ENCODE results near the gene HEG1. TPM values are rescaled to one million over a fixed set of nuclear protein-coding genes. Genes with fewer than 3 reads are reported as not detected.

HEG1 gene
- total and polyA plus RNA-seq, 7 donors, result 0.92 to 61.6 (median 24.5) TPM

DNA sequence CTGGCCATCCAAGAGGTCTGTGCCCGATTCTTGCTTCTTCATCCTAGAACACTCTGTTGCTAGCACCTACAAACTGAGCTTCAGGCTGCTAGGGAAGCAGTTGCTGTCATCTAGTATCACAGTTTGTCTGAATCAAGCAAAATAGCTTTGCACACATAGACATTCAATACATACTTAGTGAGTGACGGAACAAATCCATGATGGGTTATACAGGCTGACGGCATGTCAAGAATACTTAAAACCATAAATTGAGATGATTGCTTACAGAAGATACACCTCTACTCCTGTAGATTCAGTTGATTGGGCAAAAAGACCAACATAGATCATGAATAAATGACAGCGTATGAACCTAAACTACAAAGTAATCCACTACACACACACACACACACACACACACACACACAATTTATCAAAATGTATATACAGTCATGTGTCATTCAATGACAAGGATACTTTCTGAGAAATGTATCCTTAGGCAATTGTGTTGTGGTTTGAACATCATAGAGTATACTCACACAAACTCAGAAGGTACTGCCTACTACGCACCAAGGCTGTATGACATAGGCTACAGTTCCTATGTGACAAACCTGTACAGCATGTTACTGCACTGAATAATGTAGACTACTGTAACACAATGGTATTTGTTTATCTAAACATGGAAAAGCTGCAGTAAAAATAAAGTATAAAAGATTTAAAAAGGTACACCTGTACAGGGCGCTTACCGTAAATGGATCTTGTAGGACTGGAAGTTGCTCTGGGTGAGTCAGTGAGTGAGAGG lies 14.4 kb upstream of the HEG1 start:
- Histone ChIP-seq H3K27me3 (no peaks in the 10 kb centered on the region), H3K4me1 (peaks cover 0 to 4% (median 0%) of the 10 kb centered on the region in 4 donors), H3K9me3 (no peaks in the 10 kb centered on the region), H3K27ac (no peak overlapping the region), H3K4me3 (no peak overlapping the region), H3K36me3 (no peaks in the 10 kb centered on the region)
- DNase-seq, result no peak
- TF ChIP-seq, protein P1, sequence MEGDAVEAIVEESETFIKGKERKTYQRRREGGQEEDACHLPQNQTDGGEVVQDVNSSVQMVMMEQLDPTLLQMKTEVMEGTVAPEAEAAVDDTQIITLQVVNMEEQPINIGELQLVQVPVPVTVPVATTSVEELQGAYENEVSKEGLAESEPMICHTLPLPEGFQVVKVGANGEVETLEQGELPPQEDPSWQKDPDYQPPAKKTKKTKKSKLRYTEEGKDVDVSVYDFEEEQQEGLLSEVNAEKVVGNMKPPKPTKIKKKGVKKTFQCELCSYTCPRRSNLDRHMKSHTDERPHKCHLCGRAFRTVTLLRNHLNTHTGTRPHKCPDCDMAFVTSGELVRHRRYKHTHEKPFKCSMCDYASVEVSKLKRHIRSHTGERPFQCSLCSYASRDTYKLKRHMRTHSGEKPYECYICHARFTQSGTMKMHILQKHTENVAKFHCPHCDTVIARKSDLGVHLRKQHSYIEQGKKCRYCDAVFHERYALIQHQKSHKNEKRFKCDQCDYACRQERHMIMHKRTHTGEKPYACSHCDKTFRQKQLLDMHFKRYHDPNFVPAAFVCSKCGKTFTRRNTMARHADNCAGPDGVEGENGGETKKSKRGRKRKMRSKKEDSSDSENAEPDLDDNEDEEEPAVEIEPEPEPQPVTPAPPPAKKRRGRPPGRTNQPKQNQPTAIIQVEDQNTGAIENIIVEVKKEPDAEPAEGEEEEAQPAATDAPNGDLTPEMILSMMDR (IDR thresholded peaks at IDR 0.05), result no peak
- TF ChIP-seq POLR2AphosphoS5 (IDR thresholded peaks at IDR 0.05) (no peak), POLR2A (IDR thresholded peaks at IDR 0.05) (no peak), EP300 (IDR thresholded peaks at IDR 0.05) (no peak)
- intact Hi-C loops (cut with DNase I), result loop anchor here (10.0 kb wide), 1 partner anchor 145 kb away; no protein-coding TSS in a partner anchor
- 94 to 97% methylated on average over 7 of the region's 7 CpGs for WGBS, 2 donors

DNA sequence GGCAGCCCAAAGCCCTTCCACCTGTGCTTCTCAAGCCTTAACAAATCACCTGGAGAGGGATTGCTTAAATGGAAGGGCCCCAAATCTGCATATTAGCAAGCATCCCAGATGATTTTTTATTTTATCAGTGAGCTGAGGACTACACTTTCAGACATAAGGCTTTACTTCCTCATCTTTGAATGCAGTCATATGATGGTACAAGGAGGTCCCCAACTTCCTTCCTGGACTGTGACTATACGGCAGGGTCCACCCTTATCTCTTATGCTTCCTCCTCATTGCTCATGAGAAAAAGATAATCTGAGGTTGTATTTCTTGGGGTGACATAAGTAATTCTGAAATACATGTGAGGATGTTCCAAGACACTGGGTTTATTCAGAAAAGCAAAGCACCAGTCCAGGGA lies 13.7 kb upstream of the HEG1 start:
- no peaks in the 10 kb centered on the region for H3K36me3 ChIP-seq
- H3K27ac ChIP-seq, result no peak overlapping the region
- DNase-seq, result no peak
- no peaks in the 10 kb centered on the region for H3K27me3 ChIP-seq
- intact Hi-C loops (cut with DNase I), result loop anchor here (10.0 kb wide), 1 partner anchor 145 kb away; no protein-coding TSS in a partner anchor
- H3K4me3 ChIP-seq, result no peak overlapping the region
- TF ChIP-seq POLR2AphosphoS5 (IDR thresholded peaks at IDR 0.05), result no peak
- no peak for TF ChIP-seq POLR2A (IDR thresholded peaks at IDR 0.05)
- H3K4me1 ChIP-seq, result peaks cover 0 to 4% (median 0%) of the 10 kb centered on the region in 4 donors
- WGBS, 2 donors, result 35 to 39% methylated on average over 1 of the region's 1 CpG
- H3K9me3 ChIP-seq, result no peaks in the 10 kb centered on the region

DNA sequence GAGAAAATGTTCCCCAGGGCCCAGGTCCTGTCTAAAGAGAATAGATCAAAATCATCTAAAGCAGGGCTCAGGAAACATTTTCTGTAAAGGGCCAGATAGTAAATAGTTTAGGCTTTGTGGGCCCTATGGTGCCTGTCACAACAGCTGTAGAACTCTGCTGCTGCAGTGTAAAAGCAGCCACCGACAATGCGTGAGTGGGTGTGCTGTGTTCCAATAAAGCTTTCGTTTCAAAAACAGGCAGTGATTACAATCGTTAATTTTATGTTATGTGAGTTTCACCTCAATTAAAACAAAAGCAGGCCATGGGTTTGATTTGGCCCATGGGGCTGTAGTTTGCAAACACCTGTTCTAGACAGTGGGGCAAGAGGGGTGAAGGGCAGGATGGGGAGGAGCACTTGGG lies 12.5 kb upstream of the HEG1 start:
- Histone ChIP-seq H3K27ac (no peak overlapping the region), H3K36me3 (no peaks in the 10 kb centered on the region), H3K4me3 (no peak overlapping the region), H3K27me3 (no peaks in the 10 kb centered on the region), H3K9me3 (no peaks in the 10 kb centered on the region), H3K4me1 (peaks cover 0 to 9% (median 4%) of the 10 kb centered on the region in 4 donors)
- TF ChIP-seq, protein P1 (IDR thresholded peaks at IDR 0.05), result no peak
- TF ChIP-seq POLR2A (IDR thresholded peaks at IDR 0.05) (no peak), EP300 (IDR thresholded peaks at IDR 0.05) (no peak), POLR2AphosphoS5 (IDR thresholded peaks at IDR 0.05) (no peak)
- intact Hi-C loops (cut with DNase I), result loop anchor here (10.0 kb wide), 1 partner anchor 143 kb away; no protein-coding TSS in a partner anchor
- no peak for DNase-seq
- WGBS, 2 donors, result 67 to 92% methylated on average over 4 of the region's 4 CpGs

DNA sequence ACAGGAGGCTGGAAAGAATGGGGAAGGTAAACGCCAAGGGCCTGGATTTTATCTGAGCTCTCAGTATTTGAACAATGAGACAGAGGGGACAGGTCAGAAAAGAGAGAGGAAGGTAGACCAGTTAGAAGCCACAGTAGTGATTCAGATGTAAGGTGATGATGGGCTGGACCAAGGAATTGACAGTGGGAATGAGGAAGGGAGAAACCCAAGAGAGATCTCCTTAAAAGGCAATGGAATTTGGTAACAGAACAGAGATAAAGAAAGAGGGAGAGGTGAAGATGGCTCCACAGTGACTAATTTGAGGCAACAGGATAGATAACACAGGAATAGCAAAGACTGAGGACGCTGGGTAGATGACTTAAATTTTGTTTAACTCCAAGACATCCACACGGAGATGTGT lies 11.4 kb upstream of the HEG1 start:
- DNase-seq, result no peak
- Histone ChIP-seq H3K4me3 (no peak overlapping the region), H3K4me1 (peaks cover 0 to 20% (median 14%) of the 10 kb centered on the region in 4 donors), H3K27ac (no peak overlapping the region), H3K9me3 (no peaks in the 10 kb centered on the region), H3K27me3 (no peaks in the 10 kb centered on the region), H3K36me3 (no peaks in the 10 kb centered on the region)
- intact Hi-C loops (cut with DNase I), result loop anchor here (10.0 kb wide), 1 partner anchor 142 kb away; no protein-coding TSS in a partner anchor
- WGBS, 2 donors, result 76 to 83% methylated on average over 3 of the region's 3 CpGs
- TF ChIP-seq EP300 (IDR thresholded peaks at IDR 0.05), result no peak
- TF ChIP-seq POLR2A (IDR thresholded peaks at IDR 0.05), result no peak
- TF ChIP-seq, protein P1 (IDR thresholded peaks at IDR 0.05), result no peak
- no peak for TF ChIP-seq POLR2AphosphoS5 (IDR thresholded peaks at IDR 0.05)

DNA sequence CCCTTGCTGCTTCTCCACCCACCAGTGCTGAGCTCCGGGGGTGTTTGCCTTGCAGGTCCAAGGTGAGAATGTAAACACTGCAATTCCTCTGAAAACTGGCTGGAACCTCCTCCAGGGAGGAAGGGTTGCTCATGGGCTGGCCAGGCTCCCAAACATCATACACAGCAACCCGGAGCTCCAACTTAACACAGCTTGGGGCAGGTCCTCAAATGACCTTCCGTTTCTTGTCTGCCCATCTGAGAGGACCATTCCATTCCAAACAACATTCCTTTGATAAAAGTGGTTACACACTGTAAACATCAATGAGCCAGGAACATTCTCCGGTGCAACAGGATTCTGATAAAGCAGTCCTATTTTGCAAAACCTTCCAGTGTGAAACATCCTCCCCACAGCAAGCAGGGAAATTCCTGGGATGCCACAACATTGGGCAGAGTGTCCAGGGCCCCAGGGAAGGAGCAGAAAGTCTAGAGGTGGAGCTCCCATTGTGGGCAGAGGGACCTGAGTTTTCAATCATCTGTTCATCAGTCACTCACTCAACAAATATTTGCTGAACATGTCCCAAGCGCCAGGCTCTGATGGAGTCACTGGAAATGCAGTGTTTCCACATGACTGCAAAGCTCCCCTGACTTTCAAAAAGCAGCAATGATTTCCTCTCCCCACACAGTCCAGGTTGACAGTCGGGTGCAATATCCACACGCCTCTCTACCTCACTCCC lies 7.3 kb upstream of the HEG1 start:
- Histone ChIP-seq H3K4me1 (peaks cover 0 to 42% (median 40%) of the 10 kb centered on the region in 4 donors), H3K9me3 (no peaks in the 10 kb centered on the region), H3K27me3 (no peaks in the 10 kb centered on the region), H3K36me3 (no peaks in the 10 kb centered on the region), H3K27ac (peak overlapping the region; percentile 78 to 95 (median 80)), H3K4me3 (no peak overlapping the region)
- intact Hi-C loops (cut with DNase I), result loop anchor here (10.0 kb wide), 1 partner anchor 138 kb away; no protein-coding TSS in a partner anchor
- TF ChIP-seq, protein P1 (IDR thresholded peaks at IDR 0.05), result no peak
- no peak for TF ChIP-seq POLR2AphosphoS5 (IDR thresholded peaks at IDR 0.05)
- TF ChIP-seq EP300 (IDR thresholded peaks at IDR 0.05), result no peak
- TF ChIP-seq POLR2A (IDR thresholded peaks at IDR 0.05), result no peak
- DNase-seq, result no peak
- WGBS, 2 donors, result 42 to 57% methylated on average over 7 of the region's 7 CpGs

All from sigmoid colon (tissue), 7 donors.